Measurements from ENCODE around the gene SPNS2. TPM values are rescaled to one million over a fixed set of nuclear protein-coding genes. Genes with fewer than 3 reads are reported as not detected.

The SPNS2 gene
- total and polyA plus RNA-seq, 2 experiments from 2014 or later: 0.29 TPM; not detected in 1

- WGBS, 2 experiments (ENCODE audit: low coverage in 1 of 2, low lambda C conversion rate in 2 of 2, missing lambda C conversion rate in 2 of 2): 63% methylated on average over 11 of the region's 11 CpGs
- in situ Hi-C loops (cut with MboI): no loop called here
- H3K4me1 ChIP-seq (ENCODE audit: insufficient read depth): no peaks in the 10 kb centered on the region
- no peak for DNase-seq
- no peak overlapping the region for H2AFZ ChIP-seq
- H3F3A ChIP-seq (ENCODE audit: insufficient read depth): no peaks in the 10 kb centered on the region
- no peak overlapping the region for H3K27ac ChIP-seq
- no peak overlapping the region for H3K4me3 ChIP-seq
- no peaks in the 10 kb centered on the region for H3K79me2 ChIP-seq (ENCODE audit: insufficient read depth)
- no peak for TF ChIP-seq EZH2phosphoT487 (IDR thresholded peaks at IDR 0.05; ENCODE audit: insufficient read depth, low read depth)
- no peak for TF ChIP-seq EZH2 (IDR thresholded peaks at IDR 0.05; ENCODE audit: insufficient read depth, poor library complexity, severe bottlenecking)
- H3K36me3 ChIP-seq (ENCODE audit: low read depth): no peaks in the 10 kb centered on the region
- H3K9me3 ChIP-seq (ENCODE audit: low read depth): no peaks in the 10 kb centered on the region
- no peak overlapping the region for H3K4me2 ChIP-seq (ENCODE audit: unreplicated experiment)
- H4K20me1 ChIP-seq (ENCODE audit: insufficient read depth): no peaks in the 10 kb centered on the region
- H3K9ac ChIP-seq: no peak overlapping the region
- H3K27me3 ChIP-seq (replicated peaks; ENCODE audit: insufficient read depth): peaks cover 25% of the 10 kb centered on the region
- no peaks in the 10 kb centered on the region for H3K9me2 ChIP-seq (ENCODE audit: insufficient read depth)
Observed at GRCh38 chr17:4525691-4526397, 27.2 kb downstream of the SPNS2 start.

- DNase-seq: no peak
- H3K79me2 ChIP-seq (ENCODE audit: insufficient read depth): no peaks in the 10 kb centered on the region
- no peaks in the 10 kb centered on the region for H4K20me1 ChIP-seq (ENCODE audit: insufficient read depth)
- WGBS, 2 experiments (ENCODE audit: low coverage in 1 of 2, low lambda C conversion rate in 2 of 2, missing lambda C conversion rate in 2 of 2): 0 to 3% methylated on average over 1 of the region's 1 CpG
- H3K4me3 ChIP-seq: no peak overlapping the region
- no peak overlapping the region for H3K9ac ChIP-seq
- TF ChIP-seq EZH2 (IDR thresholded peaks at IDR 0.05; ENCODE audit: insufficient read depth, poor library complexity, severe bottlenecking) (no peak), EZH2phosphoT487 (IDR thresholded peaks at IDR 0.05; ENCODE audit: insufficient read depth, low read depth) (no peak)
- H3K4me2 ChIP-seq (ENCODE audit: unreplicated experiment): no peak overlapping the region
- H3F3A ChIP-seq (ENCODE audit: insufficient read depth): no peaks in the 10 kb centered on the region
- H3K27ac ChIP-seq: no peak overlapping the region
- H3K9me2 ChIP-seq (ENCODE audit: insufficient read depth): no peaks in the 10 kb centered on the region
- H3K9me3 ChIP-seq (ENCODE audit: low read depth): no peaks in the 10 kb centered on the region
- in situ Hi-C loops (cut with MboI): no loop called here
- no peaks in the 10 kb centered on the region for H3K36me3 ChIP-seq (ENCODE audit: low read depth)
- no peak overlapping the region for H2AFZ ChIP-seq
- no peaks in the 10 kb centered on the region for H3K4me1 ChIP-seq (ENCODE audit: insufficient read depth)
- peaks cover 25% of the 10 kb centered on the region for H3K27me3 ChIP-seq (replicated peaks; ENCODE audit: insufficient read depth)
Observed at GRCh38 chr17:4527134-4527533, 28.5 kb downstream of the SPNS2 start.

- Histone ChIP-seq H3K27me3 (replicated peaks; ENCODE audit: insufficient read depth) (peaks cover 25% of the 10 kb centered on the region), H3K79me2 (ENCODE audit: insufficient read depth) (no peaks in the 10 kb centered on the region), H3K4me3 (no peak overlapping the region), H3F3A (ENCODE audit: insufficient read depth) (no peaks in the 10 kb centered on the region), H2AFZ (no peak overlapping the region), H3K9me3 (ENCODE audit: low read depth) (no peaks in the 10 kb centered on the region), H3K27ac (no peak overlapping the region), H3K4me1 (ENCODE audit: insufficient read depth) (no peaks in the 10 kb centered on the region), H3K9me2 (ENCODE audit: insufficient read depth) (no peaks in the 10 kb centered on the region), H4K20me1 (ENCODE audit: insufficient read depth) (no peaks in the 10 kb centered on the region), H3K9ac (no peak overlapping the region), H3K4me2 (ENCODE audit: unreplicated experiment) (no peak overlapping the region), H3K36me3 (ENCODE audit: low read depth) (no peaks in the 10 kb centered on the region)
- TF ChIP-seq EZH2phosphoT487 (IDR thresholded peaks at IDR 0.05; ENCODE audit: insufficient read depth, low read depth) (no peak), EZH2 (IDR thresholded peaks at IDR 0.05; ENCODE audit: insufficient read depth, poor library complexity, severe bottlenecking) (no peak)
- in situ Hi-C loops (cut with MboI): no loop called here
- 38 to 44% methylated on average over 12 of the region's 12 CpGs for WGBS, 2 experiments (ENCODE audit: low coverage in 1 of 2, low lambda C conversion rate in 2 of 2, missing lambda C conversion rate in 2 of 2)
- DNase-seq: no peak
Observed at GRCh38 chr17:4527566-4528125, 29.0 kb downstream of the SPNS2 start.

- Histone ChIP-seq H3K27ac (no peak overlapping the region), H3K79me2 (ENCODE audit: insufficient read depth) (no peaks in the 10 kb centered on the region), H2AFZ (no peak overlapping the region), H3F3A (ENCODE audit: insufficient read depth) (no peaks in the 10 kb centered on the region), H3K9me2 (ENCODE audit: insufficient read depth) (no peaks in the 10 kb centered on the region), H3K36me3 (ENCODE audit: low read depth) (no peaks in the 10 kb centered on the region), H3K9me3 (ENCODE audit: low read depth) (no peaks in the 10 kb centered on the region), H3K4me2 (ENCODE audit: unreplicated experiment) (no peak overlapping the region), H3K9ac (no peak overlapping the region), H3K27me3 (replicated peaks; ENCODE audit: insufficient read depth) (peaks cover 21% of the 10 kb centered on the region), H3K4me3 (no peak overlapping the region), H3K4me1 (ENCODE audit: insufficient read depth) (no peaks in the 10 kb centered on the region), H4K20me1 (ENCODE audit: insufficient read depth) (no peaks in the 10 kb centered on the region)
- TF ChIP-seq EZH2phosphoT487 (IDR thresholded peaks at IDR 0.05; ENCODE audit: insufficient read depth, low read depth) (no peak), EZH2 (IDR thresholded peaks at IDR 0.05; ENCODE audit: insufficient read depth, poor library complexity, severe bottlenecking) (no peak)
- in situ Hi-C loops (cut with MboI): no loop called here
- no peak for DNase-seq
- WGBS, 2 experiments (ENCODE audit: low coverage in 1 of 2, low lambda C conversion rate in 2 of 2, missing lambda C conversion rate in 2 of 2): 67 to 68% methylated on average over 11 to 13 of the region's 13 CpGs
Observed at GRCh38 chr17:4529533-4530152, 31.0 kb downstream of the SPNS2 start.

Measured in GM23248 (cell line).